Putamen (tissue), 1 donor: ENCODE data around the gene ANKRD31.

Experiments used
- DNase-seq: peaks from one replicate; pipeline ENCODE4 v3.0.0-alpha.2; 2016; ENCODE audit warnings: low spot score

Gene ANKRD31

DNA sequence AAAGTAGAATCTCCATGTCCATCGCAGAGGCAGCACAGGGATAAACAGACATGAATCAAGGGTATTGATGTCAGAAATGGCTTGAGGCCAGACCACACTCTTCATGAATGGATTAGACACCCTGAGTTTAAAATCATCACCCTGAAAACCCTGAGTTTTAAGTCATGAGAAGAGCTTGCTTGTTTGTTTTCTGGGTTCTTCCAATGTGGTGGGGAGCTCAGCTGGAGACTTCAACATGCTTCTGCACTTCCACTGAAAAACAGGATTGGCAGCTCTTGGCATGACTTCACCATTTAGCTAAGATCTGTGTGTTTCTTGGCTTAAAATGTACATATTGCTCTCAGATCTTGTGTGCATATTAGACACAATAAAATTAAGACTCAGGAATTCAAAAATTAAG lies 194.2 kb downstream of the ANKRD31 start:
- DNase-seq: no peak

DNA sequence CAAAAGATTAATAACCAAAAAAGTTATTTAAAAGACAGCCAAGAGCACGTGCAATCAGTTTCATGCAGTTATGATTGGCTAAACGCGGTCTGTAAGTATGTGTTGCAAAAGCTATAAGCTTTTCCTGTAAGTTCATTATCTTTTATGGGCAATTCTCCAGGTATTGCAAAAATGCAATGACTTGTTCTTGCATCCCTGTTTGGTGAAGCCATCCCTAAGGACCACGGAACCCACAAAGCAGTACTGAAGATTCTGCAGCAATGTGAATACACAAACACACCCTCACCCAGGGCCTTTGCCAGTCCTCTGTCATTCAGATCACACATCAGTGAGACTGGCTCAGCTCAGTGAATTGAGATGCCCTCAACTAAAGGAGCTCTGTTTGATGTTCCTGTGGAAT lies 195.7 kb downstream of the ANKRD31 start:
- DNase-seq: no peak

DNA sequence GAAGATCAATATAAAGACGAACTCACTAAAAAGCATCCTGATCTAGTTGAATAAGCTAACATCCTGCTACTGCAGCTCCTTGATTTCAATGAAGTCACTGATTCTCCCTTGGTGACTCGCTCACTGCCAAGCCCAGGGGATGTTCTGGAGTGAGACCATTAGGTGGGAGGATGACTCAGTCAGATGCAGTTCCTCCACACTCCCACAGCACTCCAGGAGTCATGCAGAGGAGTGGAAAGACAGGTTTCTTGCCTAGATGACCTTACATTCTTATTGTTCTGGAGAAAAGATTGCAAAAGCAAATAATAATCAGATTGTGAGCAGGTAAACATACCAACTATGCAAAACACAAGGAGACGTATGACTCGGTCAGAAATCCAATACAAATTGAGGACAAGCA lies 199.6 kb downstream of the ANKRD31 start:
- DNase-seq: peak; percentile 55

DNA sequence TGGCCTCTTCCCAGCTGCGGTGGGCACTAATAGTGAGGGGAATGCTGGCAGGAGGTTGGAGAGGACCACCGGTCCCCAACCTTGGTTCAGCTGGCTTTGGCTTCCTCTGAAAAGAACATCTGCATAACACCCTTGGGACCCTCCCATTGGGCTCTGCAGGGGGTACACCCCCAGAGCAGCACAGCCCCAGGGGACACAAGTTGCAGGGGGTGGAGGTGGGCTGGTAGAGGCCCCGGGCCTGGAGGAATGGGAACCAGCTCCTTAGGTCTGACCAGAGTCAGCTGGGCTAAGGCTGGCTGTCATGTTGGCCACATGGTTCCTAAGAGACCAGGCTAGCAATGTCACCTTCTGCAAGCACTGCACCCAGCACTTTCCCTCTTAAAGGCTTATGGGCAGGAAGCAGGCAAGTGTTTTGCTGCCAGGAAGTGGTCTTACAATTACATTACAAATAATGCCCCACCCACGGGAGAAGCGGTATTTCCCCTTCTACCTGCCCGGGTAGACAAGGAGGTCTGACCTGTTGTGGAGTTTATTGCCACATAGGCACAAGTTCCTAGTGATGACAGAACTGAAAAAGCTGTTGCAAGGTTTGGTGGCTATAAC lies 202.4 kb downstream of the ANKRD31 start:
- no peak for DNase-seq

- DNase-seq: no peak
These were observed 205.3 kb downstream of the ANKRD31 start for GRCh38 chr5:75031366-75031765.

- no peak for DNase-seq
These were observed 208.6 kb downstream of the ANKRD31 start for GRCh38 chr5:75028090-75028489.

- no peak for DNase-seq
These were observed 213.1 kb downstream of the ANKRD31 start for GRCh38 chr5:75023368-75024159.

GRCh38 chr5:75021800-75022199 lies 214.9 kb downstream of the ANKRD31 start:
- no peak for DNase-seq

- no peak for DNase-seq
These were observed 215.5 kb downstream of the ANKRD31 start for GRCh38 chr5:75021219-75021618.

GRCh38 chr5:75020016-75020656 lies 216.5 kb downstream of the ANKRD31 start:
- DNase-seq: no peak

GRCh38 chr5:75018805-75019587 lies 217.7 kb downstream of the ANKRD31 start:
- DNase-seq: no peak
